ENCODE measurements around the gene PAN2. TPM values are rescaled to one million over a fixed set of nuclear protein-coding genes. Genes with fewer than 3 reads are reported as not detected.

PAN2 gene, protein sequence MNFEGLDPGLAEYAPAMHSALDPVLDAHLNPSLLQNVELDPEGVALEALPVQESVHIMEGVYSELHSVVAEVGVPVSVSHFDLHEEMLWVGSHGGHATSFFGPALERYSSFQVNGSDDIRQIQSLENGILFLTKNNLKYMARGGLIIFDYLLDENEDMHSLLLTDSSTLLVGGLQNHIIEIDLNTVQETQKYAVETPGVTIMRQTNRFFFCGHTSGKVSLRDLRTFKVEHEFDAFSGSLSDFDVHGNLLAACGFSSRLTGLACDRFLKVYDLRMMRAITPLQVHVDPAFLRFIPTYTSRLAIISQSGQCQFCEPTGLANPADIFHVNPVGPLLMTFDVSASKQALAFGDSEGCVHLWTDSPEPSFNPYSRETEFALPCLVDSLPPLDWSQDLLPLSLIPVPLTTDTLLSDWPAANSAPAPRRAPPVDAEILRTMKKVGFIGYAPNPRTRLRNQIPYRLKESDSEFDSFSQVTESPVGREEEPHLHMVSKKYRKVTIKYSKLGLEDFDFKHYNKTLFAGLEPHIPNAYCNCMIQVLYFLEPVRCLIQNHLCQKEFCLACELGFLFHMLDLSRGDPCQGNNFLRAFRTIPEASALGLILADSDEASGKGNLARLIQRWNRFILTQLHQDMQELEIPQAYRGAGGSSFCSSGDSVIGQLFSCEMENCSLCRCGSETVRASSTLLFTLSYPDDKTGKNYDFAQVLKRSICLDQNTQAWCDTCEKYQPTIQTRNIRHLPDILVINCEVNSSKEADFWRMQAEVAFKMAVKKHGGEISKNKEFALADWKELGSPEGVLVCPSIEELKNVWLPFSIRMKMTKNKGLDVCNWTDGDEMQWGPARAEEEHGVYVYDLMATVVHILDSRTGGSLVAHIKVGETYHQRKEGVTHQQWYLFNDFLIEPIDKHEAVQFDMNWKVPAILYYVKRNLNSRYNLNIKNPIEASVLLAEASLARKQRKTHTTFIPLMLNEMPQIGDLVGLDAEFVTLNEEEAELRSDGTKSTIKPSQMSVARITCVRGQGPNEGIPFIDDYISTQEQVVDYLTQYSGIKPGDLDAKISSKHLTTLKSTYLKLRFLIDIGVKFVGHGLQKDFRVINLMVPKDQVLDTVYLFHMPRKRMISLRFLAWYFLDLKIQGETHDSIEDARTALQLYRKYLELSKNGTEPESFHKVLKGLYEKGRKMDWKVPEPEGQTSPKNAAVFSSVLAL
- total RNA-seq: 12.6 and 15.4 TPM in 2 replicates

DNA sequence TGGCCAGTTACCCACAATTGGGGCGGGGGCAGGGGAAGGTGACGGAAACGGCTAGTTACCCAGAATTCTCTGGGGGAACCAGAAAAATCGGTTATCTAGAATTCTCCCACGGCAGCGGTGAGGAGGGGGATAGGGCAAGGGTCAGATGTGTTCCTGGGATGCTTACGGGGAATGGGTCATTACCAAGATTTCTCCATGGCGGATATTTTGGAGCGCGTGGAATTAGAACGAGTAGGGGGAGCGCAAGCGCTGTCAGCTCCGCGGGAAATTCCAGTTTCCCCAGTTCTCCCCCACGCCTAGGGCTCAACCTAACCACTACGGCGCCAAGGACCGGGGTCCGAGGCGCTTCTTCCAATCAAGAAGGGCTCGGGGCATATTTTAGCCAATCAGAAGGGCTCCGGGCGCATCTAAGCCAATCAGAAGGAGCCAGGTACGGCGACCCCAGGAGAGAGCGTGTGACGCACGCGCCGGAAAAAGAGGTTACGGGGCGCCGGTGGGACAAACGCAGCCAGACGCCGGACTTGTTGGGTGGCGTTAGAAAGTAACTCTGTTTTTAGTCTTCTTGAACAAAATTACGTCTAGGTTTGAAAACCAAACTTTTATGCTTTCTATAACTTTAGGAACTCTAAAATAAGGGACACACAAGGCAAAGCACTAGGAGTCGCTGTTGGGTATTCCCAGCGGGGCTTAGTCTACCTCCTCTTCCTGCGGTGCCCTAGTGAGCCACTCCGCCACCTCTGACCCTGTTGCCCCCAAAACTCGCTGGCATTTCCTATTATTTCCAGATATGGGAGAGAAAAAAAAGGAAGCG is at the start of gene PAN2:
TSS of gene PAN2 (minus strand) at position 322 of the 811 bp plus-strand sequence. CDS start 906 bp downstream, outside the sequence.

DNA sequence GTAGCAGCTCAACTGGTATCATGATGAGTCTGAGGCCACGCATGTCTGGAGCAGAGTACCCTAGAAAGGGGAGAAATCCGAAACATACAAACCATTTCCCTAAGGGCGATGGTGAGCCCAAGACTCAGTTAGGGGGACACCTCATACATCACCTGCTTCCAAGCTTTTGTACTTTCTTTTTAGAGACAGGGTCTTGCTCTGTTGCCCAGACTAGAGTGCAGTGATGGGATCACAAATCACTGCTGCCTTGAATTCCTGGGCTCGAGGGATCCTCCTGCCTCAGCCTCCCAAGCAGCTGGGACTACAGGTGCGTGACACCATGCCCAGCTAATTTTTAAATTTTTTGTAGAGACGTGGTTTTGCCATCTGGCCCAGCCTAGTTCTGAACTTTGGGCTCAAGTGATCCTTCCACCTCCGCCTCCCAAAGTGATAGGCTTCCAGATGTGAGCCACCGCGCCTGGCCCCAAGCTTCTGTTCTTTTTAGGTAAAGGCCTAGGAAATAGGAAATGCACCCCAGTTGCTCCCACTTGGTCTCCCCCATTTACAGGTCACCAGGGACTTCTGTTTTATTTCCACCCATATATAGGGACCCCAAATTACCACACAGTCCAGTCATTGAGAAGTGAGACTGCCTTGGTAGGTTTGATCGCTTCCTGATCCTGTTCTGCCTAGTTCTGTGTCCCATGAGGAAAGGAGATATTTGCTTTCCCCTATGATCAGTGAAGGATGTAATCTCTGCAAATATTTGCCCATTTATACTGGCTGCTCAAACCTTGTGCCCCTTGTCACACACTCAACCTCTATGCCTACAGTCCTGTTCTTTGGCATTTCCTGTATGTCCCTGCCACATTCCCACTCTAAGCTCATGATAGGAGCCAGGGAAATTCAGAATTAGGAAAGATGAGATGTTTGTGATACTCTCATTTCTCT is 28.6 kb upstream of the PAN2 start, which contains the start of gene APOF:
TSS of gene APOF (minus strand) at position 728 of the 930 bp plus-strand sequence. CDS start at position 616, 112 bp downstream.

GRCh38 chr12:56359851-56360767 is 26.3 kb upstream of the PAN2 start, which contains the start of gene STAT2:
STAT2 (minus strand) TSS chr12:56360107; CDS start chr12:56356571, 3,536 bp downstream.

GRCh38 chr12:56338308-56339157 is 4.7 kb upstream of the PAN2 start, which contains the start of gene IL23A:
IL23A (plus strand) TSS chr12:56338884; CDS start chr12:56339045, 161 bp downstream.

GRCh38 chr12:56315622-56316473 is 18.0 kb downstream of the PAN2 start, which contains the start of gene CNPY2:
CNPY2 (minus strand) TSS chr12:56315988; CDS start chr12:56315217, 771 bp downstream.

GRCh38 chr12:56299853-56300643 is 33.8 kb downstream of the PAN2 start, which contains the start of gene CS:
CS (minus strand) TSS chr12:56300330; CDS start chr12:56300201, 129 bp downstream.

GRCh38 chr12:56266693-56267442 is 66.9 kb downstream of the PAN2 start, which contains the start of gene COQ10A:
COQ10A (plus strand) TSS chr12:56266942; CDS start chr12:56267119, 177 bp downstream.

Other genes starting within 250 kb of the PAN2 start
- gene PA2G4, start 229.4 kb downstream of the PAN2 start, total RNA-seq: 322 and 323 TPM in 2 replicates
- gene RPL41, start 217.4 kb downstream of the PAN2 start, total RNA-seq: 4,695 and 6,389 TPM in 2 replicates
- 0.98 and 2.2 TPM in 2 replicates for gene ZC3H10, start 215.7 kb downstream of the PAN2 start, total RNA-seq
- 152 and 202 TPM in 2 replicates for gene ESYT1, start 205.7 kb downstream of the PAN2 start, total RNA-seq
- 56.0 and 95.3 TPM in 2 replicates for gene MYL6B, start 181.4 kb downstream of the PAN2 start, total RNA-seq
- gene MYL6, start 175.6 kb downstream of the PAN2 start, total RNA-seq: 1,958 and 2,366 TPM in 2 replicates
- 22.7 and 28.4 TPM in 2 replicates for gene SMARCC2, start 144.5 kb downstream of the PAN2 start, total RNA-seq
- 32.7 and 36.3 TPM in 2 replicates for gene RNF41, start 112.1 kb downstream of the PAN2 start, total RNA-seq
- gene NABP2, start 109.7 kb downstream of the PAN2 start, total RNA-seq: 43.2 and 50.9 TPM in 2 replicates
- gene SLC39A5, start 103.9 kb downstream of the PAN2 start, total RNA-seq: not detected in 2 replicates
- gene ANKRD52, start 75.6 kb downstream of the PAN2 start, total RNA-seq: 12.4 and 18.3 TPM in 2 replicates
- 7.8 and 18.3 TPM in 2 replicates for gene COQ10A, start 67.1 kb downstream of the PAN2 start, total RNA-seq
- gene CS, start 33.7 kb downstream of the PAN2 start, total RNA-seq: 111 and 144 TPM in 2 replicates
- 78.9 and 88.9 TPM in 2 replicates for gene CNPY2, start 18.0 kb downstream of the PAN2 start, total RNA-seq
- 0.92 TPM in 1 of 2 replicates, not detected in the other for gene IL23A, start 4.9 kb upstream of the PAN2 start, total RNA-seq
- gene STAT2, start 26.1 kb upstream of the PAN2 start, total RNA-seq: 36.3 and 37.5 TPM in 2 replicates
- not detected in 2 replicates for gene APOF, start 28.9 kb upstream of the PAN2 start, total RNA-seq
- gene TIMELESS, start 115.4 kb upstream of the PAN2 start, total RNA-seq: 14.2 and 17.8 TPM in 2 replicates
- not detected in 2 replicates for gene MIP, start 120.7 kb upstream of the PAN2 start, total RNA-seq
- 1.9 and 2.0 TPM in 2 replicates for gene SPRYD4, start 134.6 kb upstream of the PAN2 start, total RNA-seq
- gene GLS2, start 154.2 kb upstream of the PAN2 start, total RNA-seq: 4.2 and 6.0 TPM in 2 replicates
- 12.9 and 21.6 TPM in 2 replicates for gene RBMS2, start 187.8 kb upstream of the PAN2 start, total RNA-seq

Measured in airway epithelial cell (primary cell).